Renal pelvis (tissue), 4 donors: ENCODE results near the gene CALML4. TPM values are rescaled to one million over a fixed set of nuclear protein-coding genes. Genes with fewer than 3 reads are reported as not detected.
"Not testable (repeated sequence)": the region's sequence is repeated elsewhere in the genome, so short reads cannot be mapped to it uniquely, and the experiment has no call there.

Experiments
- DNase-seq: peaks from one replicate; pipeline ENCODE4 v3.0.0-alpha.2; 2013
- polyA plus RNA-seq, 3 donors: library from polyadenylated mRNA; unstranded; fragments of 120-200 nt; gene quantifications; one replicate each; pipeline ENCODE4 v1.2.1, GENCODE V29; 2013; ENCODE audit not compliant: insufficient read length in 3 of 3

The CALML4 gene
- polyA plus RNA-seq, 3 donors: 32.3 to 36.8 (median 33.6) TPM

DNA sequence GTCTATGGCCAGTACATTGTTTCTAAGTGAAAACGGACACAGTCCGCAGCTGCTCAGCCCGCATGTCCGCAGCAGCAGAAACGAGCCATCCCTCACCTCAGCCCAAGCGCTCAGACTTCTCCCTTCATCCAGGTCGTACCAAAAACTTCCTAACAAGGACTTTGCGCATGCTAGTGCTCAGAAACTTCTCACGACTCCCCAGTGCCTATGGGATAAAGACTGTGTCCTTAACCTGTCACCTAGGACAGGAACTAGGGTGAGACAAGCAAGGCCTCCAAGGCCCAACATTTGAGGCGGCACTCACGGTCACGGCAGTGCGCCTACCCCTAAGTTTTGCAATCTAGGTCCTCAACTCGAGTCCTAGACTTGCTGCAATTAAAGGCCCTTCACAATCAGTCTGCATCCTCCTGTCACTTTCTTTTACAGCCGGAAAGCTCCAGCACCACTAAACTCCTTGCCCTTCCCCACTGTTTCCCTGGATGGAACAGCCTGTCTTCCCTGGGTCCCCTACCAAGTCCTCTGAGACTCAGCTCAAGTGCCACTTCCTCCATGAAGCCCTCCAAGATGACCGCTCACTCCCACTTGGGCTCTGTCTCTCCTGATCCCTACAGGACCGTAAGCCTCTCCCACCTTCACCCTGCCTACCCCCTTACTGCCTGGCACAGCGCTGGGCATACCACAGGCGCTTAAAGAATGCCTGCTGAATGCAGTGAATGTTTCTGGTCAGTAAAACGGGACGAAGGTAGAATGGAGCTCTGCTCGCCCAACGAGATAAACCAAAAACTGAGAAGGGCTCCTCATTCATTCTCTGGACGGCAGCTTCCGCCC is 23.2 kb upstream of the CALML4 start:
- no peak for DNase-seq

DNA sequence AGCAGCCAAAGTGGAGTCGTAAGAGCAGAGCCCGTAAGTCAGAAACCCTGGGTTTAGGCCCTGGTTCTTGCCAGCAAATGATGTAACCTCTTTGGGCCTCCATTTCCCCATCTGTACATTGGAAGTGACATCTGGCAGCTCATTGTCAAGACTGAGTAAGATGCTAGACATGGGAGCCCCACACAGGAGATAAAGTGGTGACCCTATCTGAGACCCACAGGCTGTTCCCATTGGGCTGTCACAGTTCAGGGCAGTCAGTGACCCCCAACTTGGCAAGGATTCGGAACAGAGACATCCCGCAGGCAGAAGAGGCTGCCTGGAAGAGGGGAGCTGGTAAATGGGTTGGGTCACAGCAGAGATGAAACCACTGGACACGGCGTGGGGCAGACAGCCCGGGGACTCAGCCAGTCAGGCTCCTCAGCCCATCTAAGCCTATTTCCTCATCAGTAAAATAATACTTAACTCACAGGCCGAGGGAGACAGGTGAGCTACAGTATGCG is 22.6 kb upstream of the CALML4 start:
- DNase-seq: no peak

DNA sequence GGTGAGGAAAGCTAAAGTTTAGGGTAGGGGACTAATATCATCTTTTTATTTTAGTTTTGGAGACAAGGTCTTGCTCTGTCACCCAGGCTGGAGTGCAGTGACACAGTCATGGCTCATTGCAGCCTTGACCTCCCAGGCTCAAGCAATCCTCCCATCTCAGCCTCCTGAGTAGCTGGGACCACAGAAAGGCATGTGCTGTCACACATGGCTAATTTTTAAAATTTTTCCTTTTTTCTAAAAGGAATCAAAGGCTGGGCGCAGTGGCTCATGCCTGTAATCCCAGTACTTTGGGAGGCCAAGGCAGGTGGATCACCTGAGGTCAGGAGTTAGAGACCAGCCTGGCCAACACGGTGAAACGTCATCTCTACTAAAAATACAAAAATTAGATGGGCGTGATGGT is 20.3 kb upstream of the CALML4 start:
- DNase-seq: not testable (repeated sequence)

DNA sequence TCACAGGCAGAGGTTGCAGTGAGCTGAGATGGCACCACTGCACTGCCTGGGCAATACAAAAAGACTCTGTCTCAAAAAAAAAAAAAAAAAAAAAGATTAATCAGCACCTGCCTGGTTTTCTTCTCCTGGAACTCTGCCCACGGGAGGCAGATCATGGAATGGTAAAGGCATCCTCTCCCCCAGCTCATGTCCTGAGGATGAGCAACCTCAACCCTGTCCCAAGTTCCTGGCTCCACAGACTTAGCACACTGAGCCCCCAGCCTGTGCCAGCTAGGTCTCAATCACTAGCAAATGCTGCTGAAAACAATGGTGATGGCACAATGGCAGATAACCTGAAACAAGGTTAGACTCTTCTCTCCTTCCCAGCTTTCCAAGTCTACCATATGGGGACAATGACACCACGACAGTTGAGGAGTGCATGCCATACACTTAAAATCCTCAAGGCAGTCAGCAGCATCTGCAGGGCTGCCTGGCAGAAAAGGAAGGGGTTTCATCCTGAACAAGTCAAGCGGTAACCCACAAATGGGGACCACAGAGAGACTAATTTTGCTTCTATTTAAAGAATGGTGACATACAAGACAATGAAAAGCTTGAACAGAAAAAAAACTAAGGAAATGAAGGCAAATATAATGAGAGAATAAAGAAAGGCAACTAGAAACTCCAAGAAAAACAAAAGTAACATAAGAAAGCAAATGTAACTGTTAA is 19.6 kb upstream of the CALML4 start:
- no peak for DNase-seq

DNA sequence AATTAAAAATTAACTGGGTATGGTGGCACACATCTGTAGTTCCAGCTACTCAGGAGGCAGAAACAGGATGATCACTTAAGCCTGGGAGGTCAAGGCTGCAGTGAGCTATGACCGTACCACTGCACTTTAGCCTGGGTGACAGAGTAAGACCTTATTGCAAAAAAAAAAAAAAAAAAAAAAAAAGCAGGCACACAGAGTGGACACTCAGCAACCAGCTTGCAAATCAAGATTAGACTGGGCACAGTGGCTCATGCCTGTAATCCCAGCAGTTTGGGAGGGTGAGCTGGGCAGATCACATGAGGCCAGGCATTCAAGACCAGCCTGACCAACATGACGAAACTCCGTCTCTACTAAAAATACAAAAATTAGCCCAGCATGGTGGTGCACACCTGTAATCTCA is 19.0 kb upstream of the CALML4 start:
- DNase-seq: no peak

DNA sequence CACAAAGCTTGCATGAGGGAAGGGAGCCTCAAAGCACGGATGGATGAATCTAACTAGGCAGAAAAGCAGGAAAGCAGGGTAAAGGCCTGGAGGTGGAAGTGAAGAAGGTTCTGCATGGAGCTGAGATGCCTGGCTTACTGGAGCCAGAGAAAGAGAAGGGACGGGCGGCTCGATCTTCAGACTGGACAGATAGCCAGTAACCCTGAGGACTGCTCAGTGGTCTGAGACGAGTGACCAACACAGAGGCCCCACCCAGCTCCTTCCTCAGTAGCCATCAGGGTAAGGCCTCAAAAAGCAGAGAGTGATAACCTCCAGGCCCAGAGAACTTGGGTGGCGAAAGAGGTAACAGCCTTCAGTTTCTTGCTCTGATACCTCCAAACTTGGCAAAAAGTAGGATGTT is 18.0 kb upstream of the CALML4 start:
- DNase-seq: no peak

DNA sequence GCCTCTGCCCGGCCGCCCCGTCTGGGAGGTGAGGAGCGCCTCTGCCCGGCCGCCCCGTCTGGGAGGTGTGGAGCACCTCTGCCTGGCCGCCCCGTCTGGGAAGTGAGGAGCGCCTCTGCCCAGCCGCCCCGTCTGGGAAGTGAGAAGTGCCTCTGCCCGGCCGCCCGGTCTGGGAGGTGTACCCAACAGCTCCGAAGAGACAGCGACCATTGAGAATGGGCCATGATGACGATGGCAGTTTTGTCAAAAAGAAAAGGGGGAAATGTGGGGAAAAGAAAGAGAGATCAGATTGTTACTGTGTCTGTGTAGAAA is 17.3 kb upstream of the CALML4 start:
- DNase-seq: not testable (repeated sequence)

DNA sequence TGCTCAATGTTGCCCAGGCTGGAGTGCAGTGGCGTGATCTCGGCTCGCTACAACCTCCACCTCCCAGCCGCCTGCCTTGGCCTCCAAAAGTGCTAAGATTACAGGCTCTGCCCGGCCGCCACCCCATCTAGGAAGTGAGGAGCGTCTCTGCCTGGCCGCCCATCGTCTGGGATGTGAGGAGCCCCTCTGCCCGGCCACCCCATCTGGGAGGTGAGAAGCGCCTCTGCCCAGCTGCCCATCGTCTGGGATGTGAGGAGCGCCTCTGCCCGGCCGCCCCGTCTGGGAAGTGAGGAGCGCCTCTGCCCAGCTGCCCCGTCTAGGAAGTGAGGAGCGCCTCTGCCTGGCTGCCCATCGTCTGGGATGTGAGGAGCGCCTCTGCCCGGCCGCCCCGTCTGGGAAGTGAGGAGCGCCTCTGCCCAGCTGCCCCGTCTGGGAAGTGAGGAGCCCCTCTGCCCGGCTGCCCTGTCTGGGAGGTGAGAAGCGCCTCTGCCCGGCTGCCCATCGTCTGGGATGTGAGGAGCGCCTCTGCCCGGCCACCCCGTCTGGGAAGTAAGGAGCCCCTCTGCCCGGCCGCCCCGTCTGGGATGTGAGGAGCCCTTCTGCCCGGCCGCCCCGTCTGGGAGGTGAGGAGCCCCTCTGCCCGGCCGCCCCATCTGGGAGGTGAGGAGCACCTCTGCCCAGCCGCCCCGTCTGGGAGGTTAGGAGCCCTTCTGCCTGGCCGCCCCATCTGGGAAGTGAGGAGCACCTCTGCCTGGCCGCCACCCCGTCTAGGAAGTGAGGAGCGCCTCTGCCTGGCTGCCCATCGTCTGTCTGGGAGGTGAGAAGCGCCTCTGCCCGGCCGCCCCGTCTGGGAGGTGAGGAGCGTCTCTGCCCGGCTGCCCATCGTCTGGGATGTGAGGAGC is 16.6 kb upstream of the CALML4 start:
- DNase-seq: not testable (repeated sequence)

DNA sequence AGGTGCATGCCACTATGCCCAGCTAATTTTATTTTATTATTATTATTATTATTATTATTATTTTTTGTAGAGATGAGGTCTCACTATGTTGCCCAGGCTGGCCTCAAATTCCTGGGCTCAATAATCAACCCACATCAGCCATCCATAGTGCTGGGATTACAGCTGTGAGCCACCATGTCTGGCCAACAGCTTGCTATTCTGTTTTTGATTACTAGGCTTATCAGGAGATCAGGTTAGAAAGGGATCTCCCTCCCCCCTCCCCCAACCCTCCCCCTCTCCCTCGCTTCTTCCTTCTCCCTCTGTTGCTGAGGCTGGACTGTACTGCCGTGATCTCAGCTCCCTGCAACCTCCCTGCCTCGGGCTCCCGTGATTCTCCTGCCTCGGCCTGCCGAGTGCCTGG is 15.8 kb upstream of the CALML4 start:
- no peak for DNase-seq

DNA sequence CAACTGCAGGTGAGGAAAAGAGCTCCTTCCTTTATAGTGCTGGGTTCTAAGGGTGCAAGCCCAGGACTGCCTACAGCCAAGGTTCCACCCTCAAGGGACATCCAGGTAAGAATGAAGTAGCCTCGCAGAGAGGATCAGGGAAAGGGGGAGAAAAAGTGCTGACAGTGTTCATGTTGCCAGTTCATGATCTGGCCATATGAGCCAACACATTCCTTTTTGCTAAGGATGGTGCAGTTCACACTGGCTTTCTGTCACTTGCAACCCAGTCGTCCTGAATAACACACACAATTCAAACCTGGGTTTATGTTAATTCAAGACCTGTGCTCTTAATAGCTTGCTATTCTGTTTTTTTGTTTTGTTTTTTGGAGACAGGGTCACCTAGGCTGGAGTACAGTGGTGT is 15.4 kb upstream of the CALML4 start:
- no peak for DNase-seq

DNA sequence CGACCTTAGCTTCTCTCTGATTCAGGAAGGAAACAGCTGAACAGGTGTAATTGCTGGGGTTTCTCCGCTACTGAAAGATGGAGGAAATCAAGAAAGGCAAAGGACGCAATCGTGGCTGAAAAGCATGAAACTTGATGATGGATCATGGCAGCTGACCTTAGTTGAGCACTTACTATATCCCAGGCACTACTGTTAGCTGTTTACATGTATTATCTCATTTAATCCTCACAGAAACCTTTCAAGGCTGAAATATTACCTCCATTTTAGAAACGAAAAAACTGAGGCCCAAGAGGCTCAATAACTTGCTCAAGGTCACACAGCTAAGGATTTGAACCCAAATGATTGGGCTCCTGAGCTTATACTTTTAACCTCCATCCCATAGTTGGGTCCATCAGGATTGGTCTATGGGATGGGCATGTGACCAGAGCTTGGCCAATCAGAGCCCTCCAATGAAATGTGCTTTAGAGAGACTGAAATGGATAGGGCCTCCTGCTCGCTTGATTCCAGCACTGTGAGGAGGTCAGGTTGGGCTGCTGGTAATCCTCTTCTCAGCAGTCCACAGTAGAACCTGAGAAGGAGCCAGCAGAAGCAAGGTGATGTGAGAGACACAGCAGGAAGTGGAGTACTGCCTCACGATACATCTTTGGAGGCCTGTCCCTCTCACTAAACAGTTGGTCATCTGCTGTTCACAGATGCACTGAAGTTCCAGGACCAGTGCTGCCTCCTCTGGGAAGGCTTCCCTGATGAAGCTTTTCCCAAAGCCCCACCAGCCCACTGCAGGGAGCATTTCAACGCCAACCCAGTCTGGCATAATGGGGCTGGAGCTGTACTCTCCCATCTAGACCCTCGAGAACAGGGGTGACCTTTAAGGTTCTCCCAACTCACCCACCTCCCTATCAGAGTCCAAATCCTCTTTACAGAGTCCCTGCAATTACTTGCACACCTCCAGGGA is 14.0 kb upstream of the CALML4 start:
- no peak for DNase-seq

DNA sequence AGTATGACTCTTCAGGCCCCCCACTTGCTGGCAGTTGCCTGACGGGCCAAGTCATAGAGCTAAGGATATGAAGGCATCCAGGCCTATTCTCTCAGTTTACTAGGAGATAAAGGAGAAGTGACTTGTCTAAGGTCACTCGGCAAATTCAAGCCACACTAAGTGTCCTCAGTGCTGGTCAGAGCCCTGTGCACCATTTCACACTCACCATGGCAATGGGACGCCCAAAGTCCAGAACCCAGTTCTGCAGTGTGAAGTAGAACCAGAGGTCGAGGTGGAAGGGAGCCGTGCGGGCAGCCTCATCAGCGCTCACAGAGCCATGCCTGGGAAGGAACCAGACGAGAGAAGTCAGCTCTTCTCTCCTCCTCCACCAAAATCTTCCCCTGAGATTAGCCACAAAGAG is 13.2 kb upstream of the CALML4 start:
- DNase-seq: no peak

DNA sequence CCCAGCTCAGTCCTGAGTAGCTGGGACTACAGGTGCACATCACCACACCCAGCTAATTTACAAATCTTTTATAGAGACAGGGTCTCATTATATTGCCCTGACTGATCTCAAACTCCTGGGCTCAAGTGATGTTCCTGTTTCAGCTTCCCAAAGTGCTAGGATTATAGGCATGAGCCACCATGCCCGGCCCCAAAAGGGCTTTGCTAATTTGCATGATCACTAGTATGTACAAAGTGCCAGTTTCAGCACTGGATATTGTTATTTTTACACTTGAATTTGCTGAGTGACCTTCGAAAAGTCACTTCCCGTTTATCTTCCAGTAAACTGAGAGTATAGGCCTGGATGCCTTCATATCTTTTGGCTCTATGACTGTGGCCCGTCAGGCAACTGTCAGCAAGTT is 12.2 kb upstream of the CALML4 start:
- no peak for DNase-seq

DNA sequence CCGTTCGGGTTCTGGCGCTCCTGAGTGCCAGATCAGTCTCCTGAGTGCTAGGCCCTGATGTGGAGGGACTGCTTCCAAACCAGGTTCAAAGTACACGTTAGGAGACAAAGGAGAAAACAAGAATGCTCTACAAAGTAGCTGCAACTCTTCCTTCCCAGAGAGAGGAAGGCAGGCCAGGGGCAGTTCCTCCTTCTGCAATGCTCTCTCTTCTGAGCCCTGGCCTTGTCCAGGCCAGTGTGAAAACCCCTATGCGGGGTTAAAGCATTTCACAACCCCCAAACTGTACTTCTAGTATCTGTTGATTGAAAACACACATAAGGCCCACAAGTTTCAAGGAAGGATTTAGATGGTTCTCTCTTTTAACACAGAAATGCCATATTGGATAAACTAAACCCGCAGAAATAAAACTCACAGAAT is 9.7 kb upstream of the CALML4 start:
- DNase-seq: no peak

DNA sequence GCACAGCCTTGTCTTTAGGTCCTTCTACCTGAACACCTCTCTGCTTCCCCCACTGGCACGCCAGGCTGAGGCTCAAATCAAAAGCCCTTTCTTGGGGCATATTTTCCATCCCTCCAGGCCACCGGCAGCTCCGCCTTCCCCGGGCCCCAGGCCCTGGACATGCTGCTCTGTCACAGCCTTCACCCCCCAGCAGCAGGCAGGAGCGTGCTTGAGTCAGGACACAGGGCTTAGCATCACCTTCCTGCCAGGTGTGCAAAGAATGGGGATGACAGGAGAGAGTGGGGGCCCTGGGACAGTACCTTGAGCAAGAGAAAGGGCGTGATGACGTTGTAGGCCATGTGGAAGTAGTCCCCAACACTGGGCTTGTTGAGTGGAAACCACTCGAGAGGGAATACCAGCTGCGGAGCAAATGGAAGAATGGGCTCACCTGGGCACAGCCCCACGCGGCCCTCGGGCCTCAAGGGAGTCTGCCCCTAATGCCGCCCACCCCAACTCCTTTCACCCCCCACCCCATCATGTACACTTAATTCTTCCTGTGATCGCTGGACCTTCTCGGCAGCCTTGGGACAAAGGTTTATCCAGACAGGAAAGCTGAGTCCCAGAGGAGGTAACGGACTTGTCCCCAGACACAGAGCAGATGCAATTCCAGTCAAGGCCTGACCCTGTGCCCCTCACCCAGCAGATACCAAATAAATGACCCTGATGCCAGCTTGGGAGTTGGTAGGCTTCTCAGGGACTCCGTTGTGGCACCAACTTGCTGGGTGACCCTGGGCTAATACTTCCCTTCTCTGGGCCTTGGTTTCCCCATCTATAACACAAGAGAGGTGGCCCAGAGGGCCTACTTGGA is 9.1 kb upstream of the CALML4 start:
- DNase-seq: no peak

DNA sequence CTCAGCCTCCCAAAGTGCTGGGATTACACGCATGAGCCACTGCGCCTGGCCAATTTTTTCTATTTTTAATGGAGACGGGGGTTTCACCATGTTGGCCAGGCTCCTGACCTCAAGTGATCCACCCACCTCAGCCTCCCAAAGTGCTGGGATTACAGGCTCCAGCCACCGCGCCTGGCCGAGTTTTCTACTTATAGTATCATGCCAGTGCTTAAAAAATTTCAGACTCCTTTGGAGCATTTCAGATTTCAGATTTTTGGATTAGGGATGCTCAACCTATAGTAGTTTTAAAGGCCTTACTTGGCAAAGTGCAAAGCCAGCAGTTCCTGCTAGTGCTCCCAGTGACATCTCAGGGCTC is 8.3 kb upstream of the CALML4 start:
- DNase-seq: not testable (repeated sequence)

DNA sequence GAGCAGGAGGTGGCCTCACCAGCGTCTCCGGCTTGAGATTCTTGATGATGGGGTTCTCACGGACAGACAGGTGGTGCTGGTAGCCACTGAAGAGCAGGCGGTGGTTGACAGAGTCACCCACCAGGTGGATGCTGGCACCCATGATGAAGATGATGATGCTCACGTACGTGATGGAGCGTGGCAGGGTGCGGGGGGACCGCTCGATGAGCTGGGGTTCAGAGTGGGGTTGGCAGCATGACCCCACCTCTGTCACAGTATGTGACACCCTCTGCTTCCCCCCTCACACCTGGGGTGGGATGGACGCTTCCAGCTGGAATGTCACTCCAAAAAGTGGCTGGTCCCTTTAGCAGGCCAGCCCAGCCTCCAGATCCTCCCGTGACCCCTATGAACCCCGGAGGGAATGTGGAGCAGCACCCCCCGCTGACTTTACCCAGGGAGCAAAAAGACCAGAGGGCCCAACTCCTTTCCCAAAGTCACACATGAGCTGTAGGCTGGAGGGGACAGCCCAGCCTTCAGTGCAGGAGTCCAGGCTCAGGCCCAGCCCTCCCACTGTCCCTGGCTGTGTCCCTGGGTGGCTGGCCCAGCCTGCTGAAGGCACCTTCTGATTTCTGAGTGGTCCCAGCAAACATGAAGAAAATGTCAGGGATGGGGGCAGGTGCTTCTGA is 6.7 kb upstream of the CALML4 start:
- DNase-seq: no peak

DNA sequence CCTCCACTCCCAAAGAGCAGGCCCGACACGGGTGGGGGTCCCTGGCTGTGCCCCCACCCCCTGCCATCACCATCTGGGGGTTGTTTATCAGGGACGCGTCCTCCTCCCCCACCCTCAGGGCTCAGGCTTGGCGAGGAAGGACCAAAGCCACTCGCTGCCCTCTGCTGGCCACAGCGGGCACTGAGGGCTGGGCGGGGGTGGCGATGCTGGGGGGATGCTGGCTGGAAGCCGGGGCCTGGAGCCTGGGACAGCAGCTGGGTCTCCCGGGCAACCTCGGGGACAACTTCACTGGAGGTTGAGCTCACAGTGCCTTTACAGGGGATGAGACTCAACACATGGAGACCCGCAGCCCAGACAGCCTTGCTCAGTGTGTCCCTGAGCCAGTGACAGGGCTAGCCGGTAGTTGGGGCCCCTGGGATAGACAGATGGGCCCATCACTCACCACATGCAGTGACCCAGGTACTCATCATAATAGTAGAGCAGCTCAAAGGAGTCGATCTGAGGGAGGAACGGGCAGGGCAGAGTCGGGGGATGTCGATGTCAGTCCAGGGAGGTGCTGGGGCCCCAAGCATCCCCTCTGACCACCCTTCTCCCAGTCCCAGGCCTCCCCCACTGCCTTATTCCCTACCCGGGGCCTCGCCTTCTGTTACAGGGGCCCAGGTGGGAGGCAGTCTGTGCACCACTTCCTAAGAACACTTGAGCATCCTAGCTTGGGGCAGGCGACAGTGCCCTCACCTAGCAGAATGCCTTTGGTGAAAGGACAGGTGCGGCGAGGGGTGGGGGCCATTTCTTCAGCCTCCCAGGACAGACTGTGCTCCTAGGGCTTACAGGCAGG is 5.9 kb upstream of the CALML4 start:
- DNase-seq: peak; percentile 51

DNA sequence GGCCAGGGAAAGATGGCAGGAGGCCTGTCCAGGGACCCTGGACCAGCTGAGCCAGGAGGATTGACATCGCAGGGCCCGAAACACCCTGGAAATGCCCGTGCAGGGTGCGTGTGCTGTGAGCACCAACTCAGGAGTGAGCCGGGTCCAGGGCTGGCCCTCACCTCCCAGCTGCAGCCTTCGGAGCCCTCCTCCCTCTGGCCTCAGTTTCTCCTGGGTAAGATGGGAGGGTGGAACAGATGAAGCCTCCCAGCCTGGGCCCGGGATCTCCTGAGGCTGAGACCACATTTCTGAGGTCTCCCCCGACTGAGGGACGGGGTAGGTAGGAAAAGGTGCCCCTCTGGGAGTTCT is 5.3 kb upstream of the CALML4 start:
- no peak for DNase-seq
